GM20431 (cell line): ENCODE results near the gene PNKP.

Experiments used
- in situ Hi-C: fragments of 300-500 bp; cut with MseI, MboI; formaldehyde crosslinking; loops from one replicate; pipeline ENCODE4 v1.15.0; 2020; ENCODE audit warnings: low sequenced_read_pairs; ENCODE audit not compliant: unreplicated experiment

The PNKP gene

GRCh38 chr19:49861541-49862378 is 5.6 kb downstream of the PNKP start:
- in situ Hi-C loops: no loop called here

GRCh38 chr19:49861107-49861506 is 6.3 kb downstream of the PNKP start:
- in situ Hi-C loops: no loop called here

GRCh38 chr19:49860336-49861102 is 6.9 kb downstream of the PNKP start:
- in situ Hi-C loops: no loop called here

GRCh38 chr19:49859682-49860335 is 7.6 kb downstream of the PNKP start:
- in situ Hi-C loops: no loop called here

- in situ Hi-C loops: no loop called here
These were observed 9.0 kb downstream of the PNKP start for GRCh38 chr19:49858088-49858985.

- in situ Hi-C loops: no loop called here
These were observed 9.6 kb downstream of the PNKP start for GRCh38 chr19:49857838-49858087.

GRCh38 chr19:49857061-49857837 is 10.1 kb downstream of the PNKP start:
- in situ Hi-C loops: no loop called here

- in situ Hi-C loops: no loop called here
These were observed 10.8 kb downstream of the PNKP start for GRCh38 chr19:49856574-49857021.

GRCh38 chr19:49855676-49856573 is 11.5 kb downstream of the PNKP start:
- in situ Hi-C loops: no loop called here

GRCh38 chr19:49855277-49855675 is 12.1 kb downstream of the PNKP start:
- in situ Hi-C loops: no loop called here

GRCh38 chr19:49854378-49855263 is 12.8 kb downstream of the PNKP start:
- in situ Hi-C loops: no loop called here

GRCh38 chr19:49853852-49854377 is 13.5 kb downstream of the PNKP start:
- in situ Hi-C loops: no loop called here

GRCh38 chr19:49852631-49853126 is 14.7 kb downstream of the PNKP start:
- in situ Hi-C loops: no loop called here

GRCh38 chr19:49851456-49852259 is 15.7 kb downstream of the PNKP start:
- in situ Hi-C loops: no loop called here

- in situ Hi-C loops: no loop called here
These were observed 16.7 kb downstream of the PNKP start, which contains the start of gene PTOV1 for GRCh38 chr19:49850487-49851342. PTOV1 (plus strand) TSS chr19:49851159.
